Osteoblast (primary cell): Measurements from ENCODE around the gene RABGAP1L. TPM values are rescaled to one million over a fixed set of nuclear protein-coding genes. Genes with fewer than 3 reads are reported as not detected.

Experiments
- DNase-seq: peaks from one replicate; pipeline ENCODE4 v3.0.0; 2011; ENCODE audit warnings: low spot score, mixed read lengths; ENCODE audit not compliant: insufficient read length; ENCODE audit errors: missing footprints
- H2AFZ ChIP-seq: 2 replicates; pipeline ENCODE4 v1.6.0; 2011; ENCODE audit warnings: mild to moderate bottlenecking, low read length
- H3K27ac ChIP-seq: 2 replicates; pipeline ENCODE4 v1.5.1; 2011; ENCODE audit warnings: mild to moderate bottlenecking, low read depth, low read length, moderate library complexity
- H3K27me3 ChIP-seq: 2 replicates; pipeline ENCODE4 v1.6.0; 2012; ENCODE audit warnings: mild to moderate bottlenecking, control low read depth, inconsistent platforms, low read length, moderate library complexity; ENCODE audit not compliant: insufficient read depth
- H3K36me3 ChIP-seq: 2 replicates; pipeline ENCODE4 v1.5.1; 2011; ENCODE audit warnings: mild to moderate bottlenecking, low read length, control low read depth, moderate library complexity; ENCODE audit not compliant: insufficient read depth
- H3K4me1 ChIP-seq: 2 replicates; pipeline ENCODE4 v1.5.1; 2011; ENCODE audit warnings: mild to moderate bottlenecking, low read length, control low read depth, moderate library complexity; ENCODE audit not compliant: insufficient read depth
- H3K4me2 ChIP-seq: 2 replicates; pipeline ENCODE4 v1.6.0; 2011; ENCODE audit warnings: mild to moderate bottlenecking, low read length; ENCODE audit not compliant: insufficient read depth
- H3K4me3 ChIP-seq: fragments of 200-600 bp; sonication (generic); 3 replicates; pipeline ENCODE4 v1.5.1; 2012; ENCODE audit warnings: mild to moderate bottlenecking, low read length, inconsistent platforms; ENCODE audit not compliant: insufficient read depth
- H3K79me2 ChIP-seq: 2 replicates; pipeline ENCODE4 v1.6.0; 2012; ENCODE audit warnings: mild to moderate bottlenecking, low read length, control low read depth, inconsistent platforms; ENCODE audit not compliant: insufficient read depth
- H3K9me3 ChIP-seq: 2 replicates; pipeline ENCODE4 v1.5.1; 2011; ENCODE audit warnings: low read depth, low read length, control low read depth
- H4K20me1 ChIP-seq: 2 replicates; pipeline ENCODE4 v1.6.0; 2012; ENCODE audit warnings: mild to moderate bottlenecking, low read length, control low read depth; ENCODE audit not compliant: insufficient read depth
- total RNA-seq: library from RNA; depleted of rRNA; stranded (reverse); fragments of >200 nt; gene quantifications from 2 replicates; pipeline ENCODE4 v1.2.3, GENCODE V29; 2012
- TF ChIP-seq, protein P1 (sequence below): IDR thresholded peaks from 2 replicates; pipeline ENCODE4 v1.5.1; 2011; ENCODE audit warnings: mild to moderate bottlenecking, low read depth, low read length, moderate library complexity; ENCODE audit errors: extremely low read depth

The RABGAP1L gene
- total RNA-seq, 1 donor: 30.0 TPM

- TF ChIP-seq, protein P1, sequence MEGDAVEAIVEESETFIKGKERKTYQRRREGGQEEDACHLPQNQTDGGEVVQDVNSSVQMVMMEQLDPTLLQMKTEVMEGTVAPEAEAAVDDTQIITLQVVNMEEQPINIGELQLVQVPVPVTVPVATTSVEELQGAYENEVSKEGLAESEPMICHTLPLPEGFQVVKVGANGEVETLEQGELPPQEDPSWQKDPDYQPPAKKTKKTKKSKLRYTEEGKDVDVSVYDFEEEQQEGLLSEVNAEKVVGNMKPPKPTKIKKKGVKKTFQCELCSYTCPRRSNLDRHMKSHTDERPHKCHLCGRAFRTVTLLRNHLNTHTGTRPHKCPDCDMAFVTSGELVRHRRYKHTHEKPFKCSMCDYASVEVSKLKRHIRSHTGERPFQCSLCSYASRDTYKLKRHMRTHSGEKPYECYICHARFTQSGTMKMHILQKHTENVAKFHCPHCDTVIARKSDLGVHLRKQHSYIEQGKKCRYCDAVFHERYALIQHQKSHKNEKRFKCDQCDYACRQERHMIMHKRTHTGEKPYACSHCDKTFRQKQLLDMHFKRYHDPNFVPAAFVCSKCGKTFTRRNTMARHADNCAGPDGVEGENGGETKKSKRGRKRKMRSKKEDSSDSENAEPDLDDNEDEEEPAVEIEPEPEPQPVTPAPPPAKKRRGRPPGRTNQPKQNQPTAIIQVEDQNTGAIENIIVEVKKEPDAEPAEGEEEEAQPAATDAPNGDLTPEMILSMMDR: no peak
- H3K27ac ChIP-seq: no peak overlapping the region
Measured at GRCh38 chr1:174656409-174657059, 497.2 kb downstream of the RABGAP1L start.

DNA sequence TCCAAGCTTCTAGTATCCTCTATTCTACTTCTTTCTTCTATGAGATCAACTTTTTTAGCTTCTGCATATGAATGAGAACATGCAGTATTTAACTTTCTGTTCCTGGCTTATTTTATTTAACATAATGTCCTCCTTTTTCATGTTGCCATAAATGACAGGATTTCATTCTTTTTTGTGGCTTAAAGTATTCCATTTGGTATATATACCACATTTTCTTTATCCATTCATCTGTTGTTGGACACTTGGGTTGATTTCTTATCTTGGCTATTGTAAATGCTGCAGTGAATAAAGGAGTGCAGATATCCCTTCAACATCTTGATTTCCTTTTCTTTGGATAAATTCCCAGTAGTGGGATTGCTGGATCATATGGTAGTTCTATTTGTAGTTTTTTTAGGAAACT lies 498.1 kb downstream of the RABGAP1L start:
- TF ChIP-seq, protein P1: no peak
- no peaks in the 10 kb centered on the region for H4K20me1 ChIP-seq
- DNase-seq: no peak

More at GRCh38 chr1:174656409-174657059, 497.2 kb downstream of the RABGAP1L start:
- peaks cover 5% of the 10 kb centered on the region for H3K4me1 ChIP-seq
- DNase-seq: no peak
- H3K36me3 ChIP-seq: no peaks in the 10 kb centered on the region
- no peaks in the 10 kb centered on the region for H3K27me3 ChIP-seq
- H4K20me1 ChIP-seq: no peaks in the 10 kb centered on the region
- no peak overlapping the region for H3K4me3 ChIP-seq
- H3K4me2 ChIP-seq: no peak overlapping the region
- no peak overlapping the region for H2AFZ ChIP-seq
- H3K79me2 ChIP-seq: no peaks in the 10 kb centered on the region
- H3K9me3 ChIP-seq: no peaks in the 10 kb centered on the region

DNA sequence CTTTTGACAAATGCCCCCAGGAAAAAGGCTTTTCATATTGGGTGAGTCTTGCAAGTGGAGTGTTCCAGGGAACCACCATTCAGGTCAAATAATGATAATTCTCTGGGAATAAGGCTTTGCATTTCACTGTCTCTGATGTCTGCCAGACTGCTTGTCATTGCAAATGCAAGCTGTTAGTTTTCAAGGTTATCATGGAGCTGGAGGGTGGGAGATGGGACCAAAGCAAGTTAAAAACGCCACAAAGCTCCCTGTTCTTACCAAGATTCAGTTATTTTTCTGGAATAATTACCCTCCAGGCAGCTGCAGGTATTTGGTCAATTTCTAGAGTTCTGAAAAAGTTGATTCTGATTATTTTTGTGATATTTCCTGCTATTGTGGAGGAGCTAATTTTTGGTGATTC lies 498.6 kb downstream of the RABGAP1L start:
- H4K20me1 ChIP-seq: no peaks in the 10 kb centered on the region
- no peak overlapping the region for H2AFZ ChIP-seq
- no peak for DNase-seq
- H3K4me3 ChIP-seq: no peak overlapping the region
- no peaks in the 10 kb centered on the region for H3K36me3 ChIP-seq
- no peak overlapping the region for H3K4me2 ChIP-seq
- TF ChIP-seq, protein P1: no peak
- no peaks in the 10 kb centered on the region for H3K27me3 ChIP-seq
- H3K4me1 ChIP-seq: peaks cover 5% of the 10 kb centered on the region
- no peaks in the 10 kb centered on the region for H3K9me3 ChIP-seq
- H3K79me2 ChIP-seq: no peaks in the 10 kb centered on the region
- no peak overlapping the region for H3K27ac ChIP-seq

More for the DNA sequence above, 498.1 kb downstream of the RABGAP1L start:
- Histone ChIP-seq H3K27ac (no peak overlapping the region), H3K27me3 (no peaks in the 10 kb centered on the region), H3K4me3 (no peak overlapping the region), H3K4me1 (peaks cover 5% of the 10 kb centered on the region), H3K79me2 (no peaks in the 10 kb centered on the region), H2AFZ (no peak overlapping the region), H3K36me3 (no peaks in the 10 kb centered on the region), H3K9me3 (no peaks in the 10 kb centered on the region), H3K4me2 (no peak overlapping the region)

GRCh38 chr1:174659823-174660222 lies 500.5 kb downstream of the RABGAP1L start:
- Histone ChIP-seq H2AFZ (no peak overlapping the region), H3K9me3 (no peaks in the 10 kb centered on the region), H3K79me2 (no peaks in the 10 kb centered on the region), H3K36me3 (no peaks in the 10 kb centered on the region), H3K4me2 (no peak overlapping the region), H3K27me3 (no peaks in the 10 kb centered on the region), H3K27ac (no peak overlapping the region), H3K4me1 (peaks cover 5% of the 10 kb centered on the region), H4K20me1 (no peaks in the 10 kb centered on the region), H3K4me3 (no peak overlapping the region)
- TF ChIP-seq, protein P1: no peak
- DNase-seq: peak; percentile 73
